HEK293 (cell line): ENCODE results near the gene MMP21.

Source experiments
- CTCF ChIA-PET: fragments of 350-600 bp; formaldehyde crosslinking; extraction: SDS; loops from one replicate; lab custom pipeline; 2021; ENCODE audit warnings: antibody characterized with exemption; lab: Yijun Ruan, JAX
- POLR2A ChIA-PET: fragments of 300-600 bp; formaldehyde crosslinking; extraction: SDS; loops from one replicate; lab custom pipeline; 2020; ENCODE audit warnings: antibody characterized with exemption, inconsistent platforms; lab: Yijun Ruan, JAX
- H3K27ac ChIP-seq: fragments of 200-500 bp; sonication (Bioruptor generic); 2 replicates; pipeline ENCODE4 v1.5.1; 2014; ENCODE audit warnings: low read depth, low read length, control low read depth, inconsistent platforms; ENCODE audit errors: extremely low read depth
- H3K36me3 ChIP-seq, 2 experiments: fragments of 200-500 bp in 1 of 2; sonication (Bioruptor generic) in 1 of 2; 1 replicate in 1 of 2; 2 replicates in 1 of 2; pipeline ENCODE4 v1.5.1; 2014 to 2017; ENCODE audit warnings: inconsistent platforms in 2 of 2, low read length in 2 of 2; ENCODE audit not compliant: control insufficient read depth in 2 of 2, insufficient read depth in 1 of 2
- H3K4me1 ChIP-seq: fragments of 200-500 bp; sonication (Bioruptor generic); 2 replicates; pipeline ENCODE4 v1.5.1; 2014; ENCODE audit warnings: mild to moderate bottlenecking, low read length, inconsistent platforms; ENCODE audit not compliant: control insufficient read depth, insufficient read depth
- H3K4me3 ChIP-seq: 2 replicates; pipeline ENCODE4 v1.5.1; 2011; ENCODE audit warnings: low read depth, mild to moderate bottlenecking, control low read depth, low read length, moderate library complexity
- H3K9me3 ChIP-seq: fragments of 200-500 bp; sonication (Bioruptor generic); 2 replicates; pipeline ENCODE4 v1.5.1; 2014; ENCODE audit warnings: low read depth, low read length, inconsistent platforms; ENCODE audit not compliant: control insufficient read depth, insufficient read depth
- EGR2 ChIP-seq: fragments of 450-650 bp; formaldehyde crosslinking; IDR thresholded peaks from 2 replicates; pipeline ENCODE4 v1.5.1; 2016; ENCODE audit warnings: low read depth, missing biosample characterization, missing genetic modification characterization
- ELK4 ChIP-seq: IDR thresholded peaks from 2 replicates; pipeline ENCODE4 v1.6.1; 2011; ENCODE audit warnings: mild to moderate bottlenecking, low read depth, low read length, borderline replicate concordance
- IKZF3 ChIP-seq: fragments of 450-650 bp; IDR thresholded peaks from 2 replicates; pipeline ENCODE4 v1.5.0; 2018; ENCODE audit warnings: missing biosample characterization, mild to moderate bottlenecking, missing genetic modification characterization, moderate library complexity
- KLF10 ChIP-seq: fragments of 450-650 bp; IDR thresholded peaks from 2 replicates; pipeline ENCODE4 v1.5.1; 2018; ENCODE audit warnings: missing biosample characterization, mild to moderate bottlenecking, missing genetic modification characterization
- SP2 ChIP-seq: fragments of 450-650 bp; formaldehyde crosslinking; IDR thresholded peaks from 2 replicates; pipeline ENCODE4 v1.5.1; 2016; ENCODE audit warnings: missing biosample characterization, missing genetic modification characterization
- ZBTB1 ChIP-seq: fragments of 450-650 bp; formaldehyde crosslinking; IDR thresholded peaks from 2 replicates; pipeline ENCODE4 v1.5.1; 2016; ENCODE audit warnings: missing biosample characterization, missing genetic modification characterization
- ZEB2 ChIP-seq: fragments of 450-650 bp; formaldehyde crosslinking; IDR thresholded peaks from 2 replicates; pipeline ENCODE4 v1.5.1; 2016; ENCODE audit warnings: missing biosample characterization, missing genetic modification characterization
- ZFP69B ChIP-seq: fragments of 450-650 bp; formaldehyde crosslinking; IDR thresholded peaks from 2 replicates; pipeline ENCODE4 v1.5.1; 2016; ENCODE audit warnings: missing biosample characterization, missing genetic modification characterization
- ZNF202 ChIP-seq: fragments of 450-650 bp; formaldehyde crosslinking; IDR thresholded peaks from 2 replicates; pipeline ENCODE4 v1.5.1; 2016; ENCODE audit warnings: missing biosample characterization, missing genetic modification characterization, borderline replicate concordance
- ZNF26 ChIP-seq: fragments of 450-650 bp; formaldehyde crosslinking; IDR thresholded peaks from 2 replicates; pipeline ENCODE4 v1.5.1; 2016; ENCODE audit warnings: missing biosample characterization, missing genetic modification characterization
- ZNF266 ChIP-seq: fragments of 450-650 bp; formaldehyde crosslinking; IDR thresholded peaks from 2 replicates; pipeline ENCODE4 v1.5.1; 2016; ENCODE audit warnings: missing biosample characterization, missing genetic modification characterization, low read depth
- ZNF302 ChIP-seq: fragments of 450-650 bp; formaldehyde crosslinking; IDR thresholded peaks from 2 replicates; pipeline ENCODE4 v1.5.1; 2016; ENCODE audit warnings: missing biosample characterization, missing genetic modification characterization, low read depth
- ZNF311 ChIP-seq: fragments of 450-650 bp; formaldehyde crosslinking; IDR thresholded peaks from 2 replicates; pipeline ENCODE4 v1.5.1; 2017; ENCODE audit warnings: missing biosample characterization, missing genetic modification characterization, borderline replicate concordance
- ZNF324 ChIP-seq: fragments of 450-650 bp; formaldehyde crosslinking; IDR thresholded peaks from 2 replicates; pipeline ENCODE4 v1.5.1; 2016; ENCODE audit warnings: missing biosample characterization, missing genetic modification characterization
- ZNF362 ChIP-seq: fragments of 450-650 bp; formaldehyde crosslinking; IDR thresholded peaks from 2 replicates; pipeline ENCODE4 v1.5.1; 2016; ENCODE audit warnings: missing biosample characterization, missing genetic modification characterization
- ZNF391 ChIP-seq: fragments of 450-650 bp; formaldehyde crosslinking; IDR thresholded peaks from 2 replicates; pipeline ENCODE4 v1.5.1; 2016; ENCODE audit warnings: low read depth, missing biosample characterization, missing genetic modification characterization, borderline replicate concordance
- ZNF423 ChIP-seq: fragments of 450-650 bp; formaldehyde crosslinking; IDR thresholded peaks from 2 replicates; pipeline ENCODE4 v1.5.1; 2016; ENCODE audit warnings: missing biosample characterization, missing genetic modification characterization
- ZNF433 ChIP-seq: fragments of 450-650 bp; formaldehyde crosslinking; IDR thresholded peaks from 2 replicates; pipeline ENCODE4 v1.5.1; 2016; ENCODE audit warnings: missing biosample characterization, missing genetic modification characterization, low read depth
- ZNF488 ChIP-seq: fragments of 450-650 bp; formaldehyde crosslinking; IDR thresholded peaks from 2 replicates; pipeline ENCODE4 v1.5.1; 2016; ENCODE audit warnings: missing biosample characterization, missing genetic modification characterization
- ZNF521 ChIP-seq: fragments of 450-650 bp; formaldehyde crosslinking; IDR thresholded peaks from 2 replicates; pipeline ENCODE4 v1.5.1; 2017; ENCODE audit warnings: missing biosample characterization, mild to moderate bottlenecking, missing genetic modification characterization
- ZNF544 ChIP-seq: fragments of 450-650 bp; formaldehyde crosslinking; IDR thresholded peaks from 2 replicates; pipeline ENCODE4 v1.5.0; 2017; ENCODE audit warnings: missing biosample characterization, missing genetic modification characterization
- ZNF561 ChIP-seq: fragments of 450-650 bp; IDR thresholded peaks from 2 replicates; pipeline ENCODE4 v1.5.1; 2018; ENCODE audit warnings: missing biosample characterization, missing genetic modification characterization, borderline replicate concordance
- ZNF777 ChIP-seq: fragments of 450-650 bp; formaldehyde crosslinking; IDR thresholded peaks from 2 replicates; pipeline ENCODE4 v1.5.1; 2017; ENCODE audit warnings: missing biosample characterization, missing genetic modification characterization, borderline replicate concordance

The MMP21 gene

GRCh38 chr10:125774581-125775191 is 935 bp downstream of the MMP21 start:
- POLR2A ChIA-PET: no interaction called here

GRCh38 chr10:125773687-125774543 is 1.7 kb downstream of the MMP21 start:
- Histone ChIP-seq H3K4me3 (no peak overlapping the region), H3K27ac (no peak overlapping the region), H3K4me1 (no peaks in the 10 kb centered on the region)
- TF ChIP-seq EGR2 (tag by site-specific recombination) (no peak), ZNF423 (tag by site-specific recombination) (no peak), ZNF488 (tag by site-specific recombination) (no peak), ZNF521 (tag by site-specific recombination) (no peak), ZNF777 (no peak), ZNF362 (tag by site-specific recombination) (no peak), KLF10 (tag by site-specific recombination) (no peak), ZNF544 (tag by site-specific recombination) (no peak), ZNF266 (tag by site-specific recombination) (no peak)
- TF ChIP-seq, all 188 proteins: peak for 0
- CTCF ChIA-PET: no interaction called here
- Histone ChIP-seq H3K9me3 (no peaks in the 10 kb centered on the region), H3K36me3 (peaks cover 0 to 6% of the 10 kb centered on the region in 2 experiments; a peak in 1 of 3 replicates)
- POLR2A ChIA-PET: no interaction called here

More at GRCh38 chr10:125774581-125775191, 935 bp downstream of the MMP21 start:
- H3K27ac ChIP-seq: no peak overlapping the region
- no peaks in the 10 kb centered on the region for H3K36me3 ChIP-seq
- no peaks in the 10 kb centered on the region for H3K4me1 ChIP-seq
- H3K9me3 ChIP-seq: no peaks in the 10 kb centered on the region
- H3K4me3 ChIP-seq: no peak overlapping the region
- CTCF ChIA-PET: no interaction called here
- no peak for TF ChIP-seq ZNF26 (tag by site-specific recombination)

GRCh38 chr10:125772864-125773180 is 2.8 kb downstream of the MMP21 start:
- no peak overlapping the region for H3K27ac ChIP-seq
- CTCF ChIA-PET: no interaction called here
- TF ChIP-seq ZNF391 (tag by site-specific recombination) (no peak), ZFP69B (tag by site-specific recombination) (no peak), ZNF561 (tag by site-specific recombination) (no peak), ZNF202 (tag by site-specific recombination) (no peak), ZBTB1 (no peak), ZNF324 (tag by site-specific recombination) (no peak), ELK4 (no peak), IKZF3 (tag by site-specific recombination) (no peak), ZNF433 (tag by site-specific recombination) (no peak), ZNF311 (tag by site-specific recombination) (no peak), ZEB2 (no peak), SP2 (tag by site-specific recombination) (no peak), ZNF302 (tag by site-specific recombination) (no peak)
- TF ChIP-seq, all 188 proteins: peak for 0
- no peaks in the 10 kb centered on the region for H3K9me3 ChIP-seq
- peaks cover 4% of the 10 kb centered on the region; the same call in 1 of the 2 replicates for H3K4me1 ChIP-seq
- POLR2A ChIA-PET: no interaction called here
- H3K4me3 ChIP-seq: no peak overlapping the region
- H3K36me3 ChIP-seq: peaks cover 0 to 7% of the 10 kb centered on the region in 2 experiments; a peak in 1 of 3 replicates
